Liver (tissue), 9 donors: ENCODE data around the gene NEUROG3. TPM values are rescaled to one million over a fixed set of nuclear protein-coding genes. Genes with fewer than 3 reads are reported as not detected.

ENCODE experiments used
- DNase-seq: peaks from one replicate; pipeline ENCODE4 v3.0.0-alpha.2; 2017; ENCODE audit warnings: low spot score
- H3K27ac ChIP-seq, 2 donors: one replicate each; pipeline ENCODE4 v1.7.0; 2013; ENCODE audit warnings: inconsistent platforms in 2 of 2, low read length in 2 of 2, control low read depth in 1 of 2, low read depth in 1 of 2, mild to moderate bottlenecking in 1 of 2
- H3K27me3 ChIP-seq, 4 donors: one replicate each; pipeline versions ENCODE4 v1.6.1 to v1.7.0; 2013; ENCODE audit warnings: low read length in 3 of 4, inconsistent platforms in 1 of 4, mild to moderate bottlenecking in 1 of 4, moderate library complexity in 1 of 4; ENCODE audit not compliant: control insufficient read depth in 4 of 4, insufficient read depth in 4 of 4
- H3K36me3 ChIP-seq, 4 donors: one replicate each; pipeline versions ENCODE4 v1.6.1 to v1.7.0; 2013; ENCODE audit warnings: low read length in 3 of 4, mild to moderate bottlenecking in 3 of 4, low read depth in 1 of 4, moderate library complexity in 1 of 4; ENCODE audit not compliant: control insufficient read depth in 4 of 4, insufficient read depth in 3 of 4
- H3K4me1 ChIP-seq, 4 donors: one replicate each; pipeline versions ENCODE4 v1.6.1 to v1.7.0; 2013; ENCODE audit warnings: low read length in 3 of 4, mild to moderate bottlenecking in 3 of 4, moderate library complexity in 1 of 4; ENCODE audit not compliant: control insufficient read depth in 4 of 4, insufficient read depth in 4 of 4
- H3K4me3 ChIP-seq, 3 donors: one replicate each; pipeline versions ENCODE4 v1.6.1 to v1.7.0; 2013; ENCODE audit warnings: low read length in 3 of 3, control low read depth in 1 of 3, low read depth in 1 of 3, mild to moderate bottlenecking in 1 of 3
- H3K9ac ChIP-seq, 2 donors: one replicate each; pipeline ENCODE4 v1.7.0; 2013; ENCODE audit warnings: low read length in 2 of 2, mild to moderate bottlenecking in 2 of 2, moderate library complexity in 2 of 2, control low read depth in 1 of 2, low read depth in 1 of 2
- H3K9me3 ChIP-seq, 4 donors: one replicate each; pipeline versions ENCODE4 v1.6.1 to v1.7.0; 2013; ENCODE audit warnings: low read length in 3 of 4; ENCODE audit not compliant: control insufficient read depth in 4 of 4
- ATF3 ChIP-seq: IDR thresholded peaks from 2 replicates; pipeline ENCODE4 v1.6.1; 2016; ENCODE audit warnings: antibody characterized with exemption
- CTCF ChIP-seq: fragments of 150-350 bp; IDR thresholded peaks from 2 replicates; pipeline ENCODE4 v1.5.1; 2017; ENCODE audit warnings: improper control_type of control experiment, low read depth, low read length; ENCODE audit not compliant: missing input control
- EGR1 ChIP-seq, 2 donors: IDR thresholded peaks; 2 replicates each; pipeline ENCODE4 v1.6.1; 2016 to 2018; ENCODE audit warnings: antibody characterized with exemption in 2 of 2, low read depth in 2 of 2
- FOXA1 ChIP-seq: IDR thresholded peaks from 2 replicates; pipeline ENCODE4 v1.6.1; 2016; ENCODE audit warnings: antibody characterized with exemption
- FOXA2 ChIP-seq: IDR thresholded peaks from 2 replicates; pipeline ENCODE4 v1.6.1; 2016; ENCODE audit warnings: antibody characterized with exemption
- GABPA ChIP-seq, 2 donors: IDR thresholded peaks in 1 of 2; conservative IDR thresholded peaks in 1 of 2; 2 replicates each; pipeline ENCODE4 v1.6.1; 2016; ENCODE audit warnings: antibody characterized with exemption in 2 of 2, mild to moderate bottlenecking in 1 of 2, moderate library complexity in 1 of 2
- HNF4A ChIP-seq, 2 donors: conservative IDR thresholded peaks; 2 replicates each; pipeline ENCODE4 v1.6.1; 2016; ENCODE audit warnings: antibody characterized with exemption in 2 of 2, mild to moderate bottlenecking in 2 of 2
- HNF4G ChIP-seq: IDR thresholded peaks from 2 replicates; pipeline ENCODE4 v1.6.1; 2016; ENCODE audit warnings: antibody characterized with exemption
- JUND ChIP-seq, 2 donors: IDR thresholded peaks; 2 replicates each; pipeline ENCODE4 v1.6.1; 2016; ENCODE audit warnings: antibody characterized with exemption in 2 of 2
- MAX ChIP-seq: IDR thresholded peaks from 2 replicates; pipeline ENCODE4 v1.6.1; 2016; ENCODE audit warnings: antibody characterized with exemption
- NR2F2 ChIP-seq: IDR thresholded peaks from 2 replicates; pipeline ENCODE4 v1.6.1; 2016; ENCODE audit warnings: antibody characterized with exemption
- RAD21 ChIP-seq, 2 donors: IDR thresholded peaks; 2 replicates each; pipeline ENCODE4 v1.6.1; 2016; ENCODE audit warnings: antibody characterized with exemption in 2 of 2, mild to moderate bottlenecking in 2 of 2
- RXRA ChIP-seq, 2 donors: IDR thresholded peaks; 2 replicates each; pipeline ENCODE4 v1.6.1; 2017 to 2018; ENCODE audit warnings: antibody characterized with exemption in 2 of 2, mild to moderate bottlenecking in 1 of 2
- SP1 ChIP-seq: IDR thresholded peaks from 2 replicates; pipeline ENCODE4 v1.6.1; 2018; ENCODE audit warnings: antibody characterized with exemption, mild to moderate bottlenecking
- TAF1 ChIP-seq: conservative IDR thresholded peaks from 2 replicates; pipeline ENCODE4 v1.6.1; 2016; ENCODE audit warnings: antibody characterized with exemption, mild to moderate bottlenecking
- YY1 ChIP-seq: IDR thresholded peaks from 2 replicates; pipeline ENCODE4 v1.6.1; 2016; ENCODE audit warnings: antibody characterized with exemption, mild to moderate bottlenecking
- ZBTB33 ChIP-seq: IDR thresholded peaks from 2 replicates; pipeline ENCODE4 v1.6.1; 2016; ENCODE audit warnings: antibody characterized with exemption
- WGBS: extraction: QIAGEN DNeasy Blood & Tissue Kit; methylation state at CpG from one replicate; pipeline ENCODE4 v1.1.7; 2013; 5-methylcytosine and 5-hydroxymethylcytosine counted together
- polyA plus RNA-seq, 2 donors: library from polyadenylated mRNA; stranded (reverse) in 1 of 2; unstranded in 1 of 2; fragments of 200-250 nt in 1 of 2; fragments of >200 nt in 1 of 2; fragmentation: Nextera tagmentation in 1 of 2; extraction: Ambion mirVana in 1 of 2; gene quantifications; one replicate each; pipeline versions ENCODE4 v1.2.1 to v1.2.3, GENCODE V29; 2013 to 2015
- total RNA-seq, 2 donors: library from RNA; depleted of rRNA; stranded (reverse); fragments of >200 nt; gene quantifications; one replicate each; pipeline ENCODE4 v1.2.3, GENCODE V29; 2014
- TF ChIP-seq, protein P1 (sequence below): IDR thresholded peaks from 2 replicates; pipeline ENCODE4 v1.6.1; 2016; ENCODE audit warnings: antibody characterized with exemption, mild to moderate bottlenecking
- donor health status: healthy.
- donor health status: healthy.
- donor health status: healthy.
- donor health status: healthy.
- donor health status: healthy.

Gene NEUROG3, protein sequence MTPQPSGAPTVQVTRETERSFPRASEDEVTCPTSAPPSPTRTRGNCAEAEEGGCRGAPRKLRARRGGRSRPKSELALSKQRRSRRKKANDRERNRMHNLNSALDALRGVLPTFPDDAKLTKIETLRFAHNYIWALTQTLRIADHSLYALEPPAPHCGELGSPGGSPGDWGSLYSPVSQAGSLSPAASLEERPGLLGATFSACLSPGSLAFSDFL
- total RNA-seq = not detected
- not detected for polyA plus RNA-seq

DNA sequence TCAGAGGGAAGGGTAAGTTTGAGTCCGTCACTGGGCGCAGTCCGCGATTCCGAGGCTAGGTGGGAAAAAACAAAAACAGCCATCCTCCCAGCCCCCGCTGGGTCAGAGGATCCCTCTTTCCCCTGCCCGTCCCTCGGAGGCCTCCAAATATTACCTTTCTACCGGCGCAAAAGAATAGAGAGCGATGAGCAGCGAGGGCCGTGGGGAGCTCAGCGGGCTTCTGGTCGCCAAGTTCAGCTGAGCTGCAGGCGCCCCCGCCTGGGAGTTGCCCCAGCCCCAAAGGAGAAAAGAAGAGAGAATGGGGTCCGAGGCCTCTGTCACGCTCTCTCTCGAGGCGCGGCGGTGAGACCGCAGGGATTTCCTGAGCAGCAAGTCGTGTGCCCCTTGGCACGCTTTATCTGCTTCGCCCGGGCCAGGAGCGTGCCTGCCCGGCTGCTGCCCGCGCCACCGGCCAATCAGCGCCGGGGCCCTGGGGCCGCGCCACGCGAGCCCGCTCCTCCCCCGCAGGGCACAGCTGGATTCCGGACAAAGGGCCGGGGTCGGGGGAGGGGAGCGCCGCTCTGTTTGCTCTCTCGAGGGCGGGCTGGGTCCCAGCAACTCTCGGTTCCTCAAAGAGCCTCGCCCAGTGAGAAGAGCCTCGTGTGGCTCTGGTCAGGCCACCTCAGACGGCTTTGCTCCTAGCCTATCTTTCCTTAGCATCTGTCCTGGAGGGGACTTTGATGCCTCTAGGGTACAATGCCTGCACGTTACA is at the start of gene NEUROG3:
TSS of gene NEUROG3 (minus strand) at position 367 of the 751 bp plus-strand sequence. CDS start 379 bp downstream, outside the sequence.
- H3K27me3 ChIP-seq = peaks cover 10 to 38% (median 15%) of the 10 kb centered on the region in 4 donors
- H3K4me3 ChIP-seq = peak within 1 kb of the TSS in 1 of 3 donors; percentile 17
- TF ChIP-seq GABPA (IDR thresholded peaks at IDR 0.05 in 1 of 2, conservative IDR thresholded peaks at IDR 0.05 in 1 of 2) = no peak
- no peak for TF ChIP-seq ATF3
- no peak for TF ChIP-seq HNF4G
- no peak for TF ChIP-seq SP1
- no peak for TF ChIP-seq RAD21 (IDR thresholded peaks at IDR 0.05)
- no peak for TF ChIP-seq CTCF
- no peak for TF ChIP-seq YY1
- no peak for TF ChIP-seq MAX
- TF ChIP-seq HNF4A (conservative IDR thresholded peaks at IDR 0.05) = no peak
- no peak for TF ChIP-seq JUND (IDR thresholded peaks at IDR 0.05)
- TF ChIP-seq NR2F2 = no peak
- no peak for TF ChIP-seq EGR1 (IDR thresholded peaks at IDR 0.05; ENCODE audit: low read depth in 2 of 2)
- no peak for TF ChIP-seq FOXA2
- TF ChIP-seq, protein P1, sequence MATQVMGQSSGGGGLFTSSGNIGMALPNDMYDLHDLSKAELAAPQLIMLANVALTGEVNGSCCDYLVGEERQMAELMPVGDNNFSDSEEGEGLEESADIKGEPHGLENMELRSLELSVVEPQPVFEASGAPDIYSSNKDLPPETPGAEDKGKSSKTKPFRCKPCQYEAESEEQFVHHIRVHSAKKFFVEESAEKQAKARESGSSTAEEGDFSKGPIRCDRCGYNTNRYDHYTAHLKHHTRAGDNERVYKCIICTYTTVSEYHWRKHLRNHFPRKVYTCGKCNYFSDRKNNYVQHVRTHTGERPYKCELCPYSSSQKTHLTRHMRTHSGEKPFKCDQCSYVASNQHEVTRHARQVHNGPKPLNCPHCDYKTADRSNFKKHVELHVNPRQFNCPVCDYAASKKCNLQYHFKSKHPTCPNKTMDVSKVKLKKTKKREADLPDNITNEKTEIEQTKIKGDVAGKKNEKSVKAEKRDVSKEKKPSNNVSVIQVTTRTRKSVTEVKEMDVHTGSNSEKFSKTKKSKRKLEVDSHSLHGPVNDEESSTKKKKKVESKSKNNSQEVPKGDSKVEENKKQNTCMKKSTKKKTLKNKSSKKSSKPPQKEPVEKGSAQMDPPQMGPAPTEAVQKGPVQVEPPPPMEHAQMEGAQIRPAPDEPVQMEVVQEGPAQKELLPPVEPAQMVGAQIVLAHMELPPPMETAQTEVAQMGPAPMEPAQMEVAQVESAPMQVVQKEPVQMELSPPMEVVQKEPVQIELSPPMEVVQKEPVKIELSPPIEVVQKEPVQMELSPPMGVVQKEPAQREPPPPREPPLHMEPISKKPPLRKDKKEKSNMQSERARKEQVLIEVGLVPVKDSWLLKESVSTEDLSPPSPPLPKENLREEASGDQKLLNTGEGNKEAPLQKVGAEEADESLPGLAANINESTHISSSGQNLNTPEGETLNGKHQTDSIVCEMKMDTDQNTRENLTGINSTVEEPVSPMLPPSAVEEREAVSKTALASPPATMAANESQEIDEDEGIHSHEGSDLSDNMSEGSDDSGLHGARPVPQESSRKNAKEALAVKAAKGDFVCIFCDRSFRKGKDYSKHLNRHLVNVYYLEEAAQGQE = no peak
- no peak for TF ChIP-seq TAF1
- no peak for TF ChIP-seq RXRA (IDR thresholded peaks at IDR 0.05)
- TF ChIP-seq FOXA1 = no peak
- no peak for TF ChIP-seq ZBTB33
- no peaks in the 10 kb centered on the region for H3K36me3 ChIP-seq
- no peak within 1 kb of the TSS for H3K27ac ChIP-seq
- H3K4me1 ChIP-seq = peaks cover 0 to 22% (median 5%) of the 10 kb centered on the region in 4 donors
- 2% methylated on average over 53 of the region's 53 CpGs for whole genome bisulfite sequencing
- no peak within 1 kb of the TSS for H3K9ac ChIP-seq
- peaks cover 0 to under 1% (median 0%) of the 10 kb centered on the region in 4 donors for H3K9me3 ChIP-seq
- DNase-seq = no peak
